Prostate gland (tissue), 2 donors: ENCODE data around the gene SPDL1. TPM values are rescaled to one million over a fixed set of nuclear protein-coding genes. Genes with fewer than 3 reads are reported as not detected.
A peak's percentile ranks its signal among the peaks of the same experiment; 100 is the strongest.

ENCODE experiments used
- DNase-seq: peaks from one replicate; pipeline ENCODE4 v3.0.0-alpha.2; 2019; ENCODE audit warnings: low spot score
- H3K27ac ChIP-seq, 2 donors: fragments of 200-600 bp; sonication (generic); 2 replicates each; pipeline ENCODE4 v1.5.1; 2017 to 2019
- H3K27me3 ChIP-seq: fragments of 200-600 bp; sonication (generic); replicated peaks from 2 replicates; pipeline ENCODE4 v1.5.1; 2019; ENCODE audit not compliant: insufficient read depth
- H3K36me3 ChIP-seq, 2 donors: fragments of 200-600 bp; sonication (generic); 1 replicate in 1 of 2; 2 replicates in 1 of 2; pipeline versions ENCODE4 v1.5.1 to v1.8.1; 2017 to 2019
- H3K4me1 ChIP-seq: fragments of 200-600 bp; sonication (generic); replicated peaks from 2 replicates; pipeline ENCODE4 v1.5.1; 2019
- H3K4me3 ChIP-seq, 2 donors: fragments of 200-600 bp; sonication (generic); 2 replicates each; pipeline ENCODE4 v1.5.1; 2017 to 2019
- H3K9me3 ChIP-seq: fragments of 200-600 bp; sonication (generic); 2 replicates; pipeline ENCODE4 v1.5.1; 2017
- CTCF ChIP-seq, 4 experiments: fragments of 200-600 bp in 2 of 4; fragments of 450-650 bp in 2 of 4; sonication (generic) in 2 of 4; IDR thresholded peaks; 1 replicate in 3 of 4; 2 replicates in 1 of 4; pipeline ENCODE4 v1.5.1; 2016 to 2019; ENCODE audit warnings: antibody characterized with exemption in 4 of 4, mild to moderate bottlenecking in 2 of 4, moderate library complexity in 2 of 4
- POLR2A ChIP-seq: fragments of 450-650 bp; IDR thresholded peaks from one replicate; pipeline ENCODE4 v1.6.1; 2016; ENCODE audit warnings: antibody characterized with exemption, mild to moderate bottlenecking
- POLR2AphosphoS5 ChIP-seq: sonication (generic); formaldehyde crosslinking; IDR thresholded peaks from one replicate; pipeline ENCODE4 v1.6.1; 2017; ENCODE audit warnings: antibody characterized with exemption
- WGBS: methylation state at CpG from one replicate; pipeline ENCODE4 v1.1.5; 2018; 5-methylcytosine and 5-hydroxymethylcytosine counted together
- intact Hi-C: fragments of 100-400 bp; cut with DNase I; formaldehyde crosslinking; loops from one replicate; pipeline ENCODE4 v1.14.2; 2022
- total RNA-seq, 2 donors: library from RNA; depleted of rRNA; stranded (reverse); fragments of >200 nt; gene quantifications; one replicate each; pipeline ENCODE4 v1.1.0, GENCODE V29; 2016

The SPDL1 gene, protein sequence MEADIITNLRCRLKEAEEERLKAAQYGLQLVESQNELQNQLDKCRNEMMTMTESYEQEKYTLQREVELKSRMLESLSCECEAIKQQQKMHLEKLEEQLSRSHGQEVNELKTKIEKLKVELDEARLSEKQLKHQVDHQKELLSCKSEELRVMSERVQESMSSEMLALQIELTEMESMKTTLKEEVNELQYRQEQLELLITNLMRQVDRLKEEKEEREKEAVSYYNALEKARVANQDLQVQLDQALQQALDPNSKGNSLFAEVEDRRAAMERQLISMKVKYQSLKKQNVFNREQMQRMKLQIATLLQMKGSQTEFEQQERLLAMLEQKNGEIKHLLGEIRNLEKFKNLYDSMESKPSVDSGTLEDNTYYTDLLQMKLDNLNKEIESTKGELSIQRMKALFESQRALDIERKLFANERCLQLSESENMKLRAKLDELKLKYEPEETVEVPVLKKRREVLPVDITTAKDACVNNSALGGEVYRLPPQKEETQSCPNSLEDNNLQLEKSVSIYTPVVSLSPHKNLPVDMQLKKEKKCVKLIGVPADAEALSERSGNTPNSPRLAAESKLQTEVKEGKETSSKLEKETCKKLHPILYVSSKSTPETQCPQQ
- 10 to 100 TPM in 1 of 2 donors, 1 to 10 TPM in 1; 9.0 to 12.6 TPM for total RNA-seq

GRCh38 chr5:169583424-169584220 lies at the start of gene SPDL1:
Gene SPDL1, plus strand, starts transcription at chr5:169583773. Its CDS starts 4,644 bp downstream, at chr5:169588417.
- TF ChIP-seq POLR2A: peak; percentile 75
- TF ChIP-seq CTCF (IDR thresholded peaks at IDR 0.05): peak in 2 of 4 experiments; percentile 2 to 12
- peak; percentile 98 for TF ChIP-seq POLR2AphosphoS5
- intact Hi-C loops: loop anchor here (5.0 to 10.0 kb wide), 3 partner anchors 596 to 1099 kb away; partner anchors contain the start of gene RARS1
- WGBS: under 1% methylated on average over 53 of the region's 53 CpGs

GRCh38 chr5:169534311-169534880 lies 49.2 kb upstream of the SPDL1 start:
- no peaks in the 10 kb centered on the region for H3K27me3 ChIP-seq
- DNase-seq: no peak
- 65% methylated on average over 2 of the region's 2 CpGs for WGBS
- no peak overlapping the region for H3K4me3 ChIP-seq
- H3K9me3 ChIP-seq: no peaks in the 10 kb centered on the region
- H3K4me1 ChIP-seq: no peaks in the 10 kb centered on the region
- H3K36me3 ChIP-seq: no peaks in the 10 kb centered on the region
- intact Hi-C loops: no loop called here
- H3K27ac ChIP-seq: no peak overlapping the region
- TF ChIP-seq POLR2AphosphoS5 (no peak), CTCF (IDR thresholded peaks at IDR 0.05) (no peak)

More at GRCh38 chr5:169583424-169584220, at the start of gene SPDL1:
- Histone ChIP-seq H3K4me3 (peak within 1 kb of the TSS; percentile 56 to 81), H3K4me1 (no peaks in the 10 kb centered on the region), H3K27me3 (no peaks in the 10 kb centered on the region), H3K9me3 (no peaks in the 10 kb centered on the region), H3K27ac (peak within 1 kb of the TSS; percentile 50 to 67), H3K36me3 (no peaks in the 10 kb centered on the region)
- peak; percentile 95 for DNase-seq

GRCh38 chr5:169534939-169535338 lies 48.6 kb upstream of the SPDL1 start:
- no peak overlapping the region for H3K4me3 ChIP-seq
- TF ChIP-seq CTCF (IDR thresholded peaks at IDR 0.05) (no peak), POLR2A (no peak), POLR2AphosphoS5 (no peak)
- H3K27ac ChIP-seq: no peak overlapping the region
- no peaks in the 10 kb centered on the region for H3K36me3 ChIP-seq
- intact Hi-C loops: no loop called here
- no peaks in the 10 kb centered on the region for H3K27me3 ChIP-seq
- H3K4me1 ChIP-seq: no peaks in the 10 kb centered on the region
- H3K9me3 ChIP-seq: no peaks in the 10 kb centered on the region
- no peak for DNase-seq

DNA sequence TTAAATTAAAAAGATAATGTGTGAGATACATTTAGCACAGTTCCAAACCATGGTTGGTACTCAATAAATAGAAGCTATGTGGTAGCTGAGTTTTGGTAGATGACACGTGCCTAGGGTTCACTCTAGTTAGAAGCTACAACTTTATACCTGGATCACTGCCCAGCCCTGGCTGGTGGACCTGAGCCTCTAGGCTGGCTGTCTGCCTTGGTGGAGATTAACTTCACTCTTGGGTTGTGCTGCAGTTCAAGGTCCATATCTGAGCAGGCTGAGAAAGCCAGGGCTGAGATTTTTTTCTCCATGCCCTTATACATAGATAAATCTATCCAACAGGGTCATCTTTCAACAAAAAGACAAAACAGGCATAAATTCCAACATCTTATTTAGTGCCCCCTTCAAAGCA lies 44.6 kb upstream of the SPDL1 start:
- DNase-seq: no peak
- H3K27me3 ChIP-seq: no peaks in the 10 kb centered on the region
- H3K9me3 ChIP-seq: no peaks in the 10 kb centered on the region
- no peaks in the 10 kb centered on the region for H3K4me1 ChIP-seq
- intact Hi-C loops: no loop called here
- H3K27ac ChIP-seq: no peak overlapping the region
- TF ChIP-seq CTCF (IDR thresholded peaks at IDR 0.05) (no peak), POLR2AphosphoS5 (no peak), POLR2A (no peak)
- H3K4me3 ChIP-seq: no peak overlapping the region
- H3K36me3 ChIP-seq: no peaks in the 10 kb centered on the region
- 57% methylated on average over 1 of the region's 1 CpG for WGBS
